ENCODE results near the gene RPL41.

GRCh38 chr12:56087220-56087619 lies 29.2 kb upstream of the RPL41 start:
- TF ChIP-seq ZNF274 (IDR thresholded peaks at IDR 0.05; ENCODE audit: low read depth, low read length) (no peak), YY1 (IDR thresholded peaks at IDR 0.05; ENCODE audit: insufficient read depth, insufficient read length) (no peak), SUZ12 (IDR thresholded peaks at IDR 0.05; ENCODE audit: extremely low read depth, insufficient read depth, insufficient read length) (no peak)
